PC-9 (cell line): ENCODE measurements around the gene TEDC2.
"Not testable (repeated sequence)": the region's sequence is repeated elsewhere in the genome, so short reads cannot be mapped to it uniquely, and the experiment has no call there.

Experiments used
- CTCF ChIP-seq: fragments of 200-600 bp; sonication (generic); conservative IDR thresholded peaks from 2 replicates; pipeline ENCODE4 v1.6.1; 2017; ENCODE audit warnings: mixed run types, antibody characterized with exemption, mild to moderate bottlenecking, moderate library complexity
- EZH2 ChIP-seq: fragments of 200-600 bp; sonication (generic); IDR thresholded peaks from 2 replicates; pipeline ENCODE4 v1.8.0; 2017; ENCODE audit warnings: antibody characterized with exemption, low read depth

GRCh38 chr16:2441143-2441804 is 18.6 kb upstream of the TEDC2 start:
- TF ChIP-seq EZH2, CTCF: not testable (repeated sequence)
